DND-41 (cell line): ENCODE data around the gene AUTS2.

Source experiments
- ATAC-seq: fragments of 200-7000 bp; cut with Tn5 transposase; 3 replicates; pipeline ENCODE4 v1.9.1; 2021; ENCODE audit warnings: low read depth; ENCODE audit not compliant: insufficient read depth
- DNase-seq: peaks from one replicate; pipeline ENCODE4 v3.0.0-alpha.2; 2020
- H2AFZ ChIP-seq: 2 replicates; pipeline ENCODE4 v1.6.0; 2012; ENCODE audit warnings: low read depth, low read length
- H3K27ac ChIP-seq: 2 replicates; pipeline ENCODE4 v1.5.1; 2012; ENCODE audit warnings: low read length, inconsistent platforms
- H3K27me3 ChIP-seq: fragments of 200-600 bp; sonication (generic); 2 replicates; pipeline ENCODE4 v1.6.0; 2012; ENCODE audit warnings: low read length, mild to moderate bottlenecking, inconsistent platforms; ENCODE audit not compliant: insufficient read depth, poor library complexity
- H3K36me3 ChIP-seq: 2 replicates; pipeline ENCODE4 v1.5.1; 2012; ENCODE audit warnings: low read length, inconsistent platforms; ENCODE audit not compliant: insufficient read depth
- H3K4me1 ChIP-seq: 2 replicates; pipeline ENCODE4 v1.5.1; 2012; ENCODE audit warnings: mild to moderate bottlenecking, low read length; ENCODE audit not compliant: insufficient read depth
- H3K4me2 ChIP-seq: 2 replicates; pipeline ENCODE4 v1.6.0; 2012; ENCODE audit warnings: mild to moderate bottlenecking, moderate library complexity, low read length, inconsistent platforms; ENCODE audit not compliant: insufficient read depth
- H3K4me3 ChIP-seq, 2 experiments: fragments of 200-600 bp in 1 of 2; shearing (Covaris generic) in 1 of 2; 2 replicates each; pipeline ENCODE4 v1.5.1; 2012 to 2016; ENCODE audit warnings: inconsistent platforms in 2 of 2, low read length in 2 of 2, mild to moderate bottlenecking in 2 of 2, low read depth in 1 of 2, moderate library complexity in 1 of 2
- H3K79me2 ChIP-seq: 2 replicates; pipeline ENCODE4 v1.6.0; 2012; ENCODE audit warnings: low read length, inconsistent platforms; ENCODE audit not compliant: insufficient read depth
- H3K9ac ChIP-seq: 2 replicates; pipeline ENCODE4 v1.6.0; 2012; ENCODE audit warnings: low read depth, mild to moderate bottlenecking, inconsistent platforms, low read length, moderate library complexity
- H3K9me3 ChIP-seq: 2 replicates; pipeline ENCODE4 v1.5.1; 2012; ENCODE audit warnings: low read length, moderate library complexity, mild to moderate bottlenecking, inconsistent platforms; ENCODE audit not compliant: insufficient read depth, severe bottlenecking
- H4K20me1 ChIP-seq: 2 replicates; pipeline ENCODE4 v1.6.0; 2012; ENCODE audit warnings: low read length; ENCODE audit not compliant: insufficient read depth
- CTCF ChIP-seq: IDR thresholded peaks from 2 replicates; pipeline ENCODE4 v1.5.1; 2012; ENCODE audit warnings: borderline replicate concordance, low read length, moderate library complexity, mild to moderate bottlenecking; ENCODE audit not compliant: poor library complexity, severe bottlenecking; ENCODE audit errors: extremely low read depth
- EZH2 ChIP-seq: IDR thresholded peaks from 3 replicates; pipeline ENCODE4 v1.6.1; 2012; ENCODE audit warnings: borderline replicate concordance, low read depth, mild to moderate bottlenecking, moderate library complexity, low read length, inconsistent platforms; ENCODE audit not compliant: severe bottlenecking

AUTS2 gene

GRCh38 chr7:70301673-70302185 lies 703.5 kb downstream of the AUTS2 start:
- H3K4me3 ChIP-seq, result no peak overlapping the region
- no peak overlapping the region for H3K4me2 ChIP-seq
- TF ChIP-seq EZH2 (no peak), CTCF (no peak)
- H3K4me1 ChIP-seq, result peaks cover 31% of the 10 kb centered on the region
- no peak overlapping the region for H2AFZ ChIP-seq
- H3K9me3 ChIP-seq, result no peaks in the 10 kb centered on the region
- no peaks in the 10 kb centered on the region for H3K27me3 ChIP-seq
- no peaks in the 10 kb centered on the region for H3K79me2 ChIP-seq
- H3K9ac ChIP-seq, result no peak overlapping the region
- H4K20me1 ChIP-seq, result no peaks in the 10 kb centered on the region
- H3K27ac ChIP-seq, result no peak overlapping the region
- H3K36me3 ChIP-seq, result no peaks in the 10 kb centered on the region
- DNase-seq (peak; percentile 53), ATAC-seq (peak; percentile 75)

GRCh38 chr7:70303309-70303708 lies 705.0 kb downstream of the AUTS2 start:
- no peaks in the 10 kb centered on the region for H3K27me3 ChIP-seq
- H4K20me1 ChIP-seq, result no peaks in the 10 kb centered on the region
- H3K79me2 ChIP-seq, result no peaks in the 10 kb centered on the region
- no peaks in the 10 kb centered on the region for H3K9me3 ChIP-seq
- TF ChIP-seq CTCF (no peak), EZH2 (no peak)
- peak; percentile 76 for ATAC-seq
- H3K27ac ChIP-seq, result no peak overlapping the region
- no peak overlapping the region for H3K4me3 ChIP-seq
- H3K4me2 ChIP-seq, result no peak overlapping the region
- H3K4me1 ChIP-seq, result peaks cover 31% of the 10 kb centered on the region
- no peak for DNase-seq
- no peak overlapping the region for H3K9ac ChIP-seq
- no peak overlapping the region for H2AFZ ChIP-seq
- no peaks in the 10 kb centered on the region for H3K36me3 ChIP-seq

- H3K9me3 ChIP-seq, result no peaks in the 10 kb centered on the region
- H3K4me3 ChIP-seq, result no peak overlapping the region
- ATAC-seq (no peak), DNase-seq (no peak)
- H3K79me2 ChIP-seq, result no peaks in the 10 kb centered on the region
- H2AFZ ChIP-seq, result no peak overlapping the region
- no peak overlapping the region for H3K27ac ChIP-seq
- H3K4me1 ChIP-seq, result peaks cover 31% of the 10 kb centered on the region
- no peak overlapping the region for H3K9ac ChIP-seq
- no peak for TF ChIP-seq CTCF
- no peak for TF ChIP-seq EZH2
- H4K20me1 ChIP-seq, result no peaks in the 10 kb centered on the region
- H3K4me2 ChIP-seq, result no peak overlapping the region
- H3K27me3 ChIP-seq, result no peaks in the 10 kb centered on the region
- no peaks in the 10 kb centered on the region for H3K36me3 ChIP-seq
These were observed 705.5 kb downstream of the AUTS2 start for GRCh38 chr7:70303780-70304179.

- TF ChIP-seq EZH2 (no peak), CTCF (no peak)
- H4K20me1 ChIP-seq, result no peaks in the 10 kb centered on the region
- H3K4me2 ChIP-seq, result no peak overlapping the region
- no peaks in the 10 kb centered on the region for H3K79me2 ChIP-seq
- H3K9ac ChIP-seq, result no peak overlapping the region
- peaks cover 22% of the 10 kb centered on the region for H3K4me1 ChIP-seq
- DNase-seq, result no peak
- H3K9me3 ChIP-seq, result no peaks in the 10 kb centered on the region
- H2AFZ ChIP-seq, result no peak overlapping the region
- H3K36me3 ChIP-seq, result no peaks in the 10 kb centered on the region
- H3K4me3 ChIP-seq, result no peak overlapping the region
- H3K27ac ChIP-seq, result no peak overlapping the region
- H3K27me3 ChIP-seq, result no peaks in the 10 kb centered on the region
- no peak for ATAC-seq
These were observed 707.9 kb downstream of the AUTS2 start for GRCh38 chr7:70306173-70306572.
